Loucy (cell line): ENCODE data around the gene RRN3.

Source experiments
- EZH2phosphoT487 ChIP-seq: fragments of 200-600 bp; IDR thresholded peaks from 2 replicates; pipeline ENCODE4 v1.6.1; 2018; ENCODE audit warnings: antibody characterized with exemption, mild to moderate bottlenecking, moderate library complexity, borderline replicate concordance
- TF ChIP-seq, protein P1 (sequence below): fragments of 200-600 bp; sonication (generic); conservative IDR thresholded peaks from 2 replicates; pipeline ENCODE4 v1.5.1; 2014; ENCODE audit warnings: mild to moderate bottlenecking, antibody characterized with exemption, low read length

DNA sequence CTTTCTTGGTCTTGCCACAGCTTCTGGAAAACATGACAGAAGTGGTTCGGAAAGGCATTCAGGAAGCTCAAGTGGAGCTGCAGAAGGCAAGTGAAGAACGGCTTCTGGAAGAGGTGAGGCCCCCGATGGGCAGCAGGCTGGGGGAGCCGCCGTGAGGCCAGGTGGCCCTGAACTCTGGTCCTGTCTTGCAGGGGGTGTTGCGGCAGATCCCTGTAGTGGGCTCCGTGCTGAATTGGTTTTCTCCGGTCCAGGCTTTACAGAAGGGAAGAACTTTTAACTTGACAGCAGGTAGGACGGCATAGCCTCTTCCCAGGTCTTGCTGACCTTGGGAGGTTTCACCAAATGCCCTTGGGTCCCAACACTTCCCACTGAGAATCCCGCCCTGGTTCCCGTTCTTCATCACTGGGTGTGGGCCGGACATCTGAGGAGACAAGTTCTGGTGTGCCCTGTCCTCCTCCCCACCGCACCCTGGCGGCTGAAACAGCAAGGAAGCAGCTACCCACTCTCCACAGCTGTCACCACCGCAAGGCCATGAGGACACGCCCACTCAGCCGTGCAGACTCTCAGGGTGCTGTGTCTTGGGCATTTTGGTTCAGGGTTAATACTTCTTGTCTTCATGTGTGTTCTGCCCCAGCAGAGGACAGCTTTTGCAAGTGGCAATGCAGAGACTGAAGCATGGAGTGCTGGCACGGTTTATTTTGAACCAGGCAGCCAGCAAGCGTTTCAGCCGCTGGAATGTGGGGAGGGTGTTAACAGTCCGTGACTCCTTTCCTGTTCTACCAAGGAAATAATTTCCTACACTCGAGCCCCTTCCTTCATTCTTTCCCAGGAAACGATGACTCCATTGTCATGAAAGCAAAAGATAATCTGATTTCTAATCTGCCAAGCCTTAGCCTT lies 59.6 kb downstream of the RRN3 start:
- TF ChIP-seq, protein P1, sequence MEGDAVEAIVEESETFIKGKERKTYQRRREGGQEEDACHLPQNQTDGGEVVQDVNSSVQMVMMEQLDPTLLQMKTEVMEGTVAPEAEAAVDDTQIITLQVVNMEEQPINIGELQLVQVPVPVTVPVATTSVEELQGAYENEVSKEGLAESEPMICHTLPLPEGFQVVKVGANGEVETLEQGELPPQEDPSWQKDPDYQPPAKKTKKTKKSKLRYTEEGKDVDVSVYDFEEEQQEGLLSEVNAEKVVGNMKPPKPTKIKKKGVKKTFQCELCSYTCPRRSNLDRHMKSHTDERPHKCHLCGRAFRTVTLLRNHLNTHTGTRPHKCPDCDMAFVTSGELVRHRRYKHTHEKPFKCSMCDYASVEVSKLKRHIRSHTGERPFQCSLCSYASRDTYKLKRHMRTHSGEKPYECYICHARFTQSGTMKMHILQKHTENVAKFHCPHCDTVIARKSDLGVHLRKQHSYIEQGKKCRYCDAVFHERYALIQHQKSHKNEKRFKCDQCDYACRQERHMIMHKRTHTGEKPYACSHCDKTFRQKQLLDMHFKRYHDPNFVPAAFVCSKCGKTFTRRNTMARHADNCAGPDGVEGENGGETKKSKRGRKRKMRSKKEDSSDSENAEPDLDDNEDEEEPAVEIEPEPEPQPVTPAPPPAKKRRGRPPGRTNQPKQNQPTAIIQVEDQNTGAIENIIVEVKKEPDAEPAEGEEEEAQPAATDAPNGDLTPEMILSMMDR = no peak
- TF ChIP-seq EZH2phosphoT487 = no peak
